Mesodermal cell (in vitro differentiated cells): ENCODE measurements around the gene TMCO4.
"Not testable (repeated sequence)": the region's sequence is repeated elsewhere in the genome, so short reads cannot be mapped to it uniquely, and the experiment has no call there.

ENCODE experiments used
- H3K27ac ChIP-seq: 2 replicates; pipeline ENCODE4 v1.7.0; 2013; ENCODE audit warnings: mild to moderate bottlenecking, low read depth, low read length, moderate library complexity; ENCODE audit not compliant: severe bottlenecking
- H3K36me3 ChIP-seq: 2 replicates; pipeline ENCODE4 v1.7.1; 2013; ENCODE audit warnings: mild to moderate bottlenecking, low read length, moderate library complexity; ENCODE audit not compliant: control insufficient read depth, insufficient read depth
- H3K4me1 ChIP-seq: one replicate; pipeline ENCODE4 v1.7.1; 2013; ENCODE audit warnings: mild to moderate bottlenecking, low read length; ENCODE audit not compliant: insufficient read depth, control insufficient read depth, poor library complexity, severe bottlenecking
- H3K4me3 ChIP-seq: 2 replicates; pipeline ENCODE4 v1.7.0; 2013; ENCODE audit warnings: low read length, control low read depth, mild to moderate bottlenecking; ENCODE audit not compliant: insufficient read depth, poor library complexity, severe bottlenecking; ENCODE audit errors: extremely low read depth
- H3K9me3 ChIP-seq: 2 replicates; pipeline ENCODE4 v1.7.1; 2013; ENCODE audit warnings: mild to moderate bottlenecking, low read length, moderate library complexity; ENCODE audit not compliant: control insufficient read depth
- WGBS, 2 experiments: methylation state at CpG; one replicate each; pipeline ENCODE4 v1.1.5; 2013; ENCODE audit warnings: missing lambda C conversion rate in 2 of 2; ENCODE audit not compliant: insufficient coverage in 2 of 2; 5-methylcytosine and 5-hydroxymethylcytosine counted together

Gene TMCO4

DNA sequence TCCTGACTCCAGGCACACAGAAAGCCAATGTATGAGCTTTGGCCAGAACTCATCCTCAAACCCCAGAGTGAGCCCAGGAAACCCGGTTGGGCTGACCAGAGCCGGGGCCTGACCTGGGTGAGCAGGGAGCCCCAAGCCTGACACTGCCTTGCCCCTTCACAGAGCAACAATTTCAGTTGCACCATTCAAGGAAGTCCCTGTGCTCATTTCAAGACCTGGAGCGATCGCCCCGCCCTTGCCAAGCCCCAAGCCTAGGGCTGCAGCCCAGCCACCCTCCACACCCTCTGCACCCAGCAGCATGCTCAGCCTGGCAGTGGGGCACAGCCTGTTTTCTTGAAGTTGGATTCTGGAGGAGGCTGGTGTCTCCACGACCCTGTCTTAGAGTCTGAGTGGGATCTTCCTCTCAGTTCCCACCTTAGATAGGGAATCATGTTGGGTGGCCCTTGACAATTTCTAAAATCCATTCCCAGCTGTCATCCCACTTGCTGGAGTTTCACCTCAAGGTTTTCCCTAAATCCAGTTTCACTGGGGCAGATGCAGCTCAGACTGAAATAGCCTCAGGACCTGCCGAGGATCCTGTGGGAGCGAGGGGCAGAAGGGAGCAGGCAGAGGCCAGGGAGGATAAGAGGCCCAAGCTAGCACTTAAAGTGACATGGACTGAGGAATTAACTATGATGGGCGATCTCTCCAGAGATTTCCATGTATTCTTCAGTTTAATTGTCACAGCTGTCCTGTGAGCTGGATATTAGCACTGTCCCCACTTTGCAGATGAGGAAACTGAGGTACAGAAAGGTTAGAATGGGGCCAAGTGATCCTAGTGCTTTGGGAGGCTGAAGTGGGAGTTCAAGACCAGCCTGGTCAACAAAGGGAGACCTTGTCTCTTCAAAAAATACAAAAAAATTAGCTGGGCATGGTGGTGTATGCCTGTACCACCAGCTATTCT lies 153.1 kb downstream of the TMCO4 start:
- H3K4me3 ChIP-seq: no peak overlapping the region
- no peak overlapping the region for H3K27ac ChIP-seq
- H3K36me3 ChIP-seq: no peaks in the 10 kb centered on the region
- H3K9me3 ChIP-seq: no peaks in the 10 kb centered on the region
- H3K4me1 ChIP-seq: peaks cover 9% of the 10 kb centered on the region
- 93 to 98% methylated on average over 5 to 6 of the region's 9 CpGs for WGBS, 2 experiments

GRCh38 chr1:19645411-19646251 lies 154.1 kb downstream of the TMCO4 start:
- Histone ChIP-seq H3K4me1 (peaks cover 13% of the 10 kb centered on the region), H3K27ac (no peak overlapping the region), H3K36me3 (no peaks in the 10 kb centered on the region), H3K4me3 (peak overlapping the region; percentile 53), H3K9me3 (no peaks in the 10 kb centered on the region)
- 49 to 60% methylated on average over 17 to 19 of the region's 30 CpGs for WGBS, 2 experiments

DNA sequence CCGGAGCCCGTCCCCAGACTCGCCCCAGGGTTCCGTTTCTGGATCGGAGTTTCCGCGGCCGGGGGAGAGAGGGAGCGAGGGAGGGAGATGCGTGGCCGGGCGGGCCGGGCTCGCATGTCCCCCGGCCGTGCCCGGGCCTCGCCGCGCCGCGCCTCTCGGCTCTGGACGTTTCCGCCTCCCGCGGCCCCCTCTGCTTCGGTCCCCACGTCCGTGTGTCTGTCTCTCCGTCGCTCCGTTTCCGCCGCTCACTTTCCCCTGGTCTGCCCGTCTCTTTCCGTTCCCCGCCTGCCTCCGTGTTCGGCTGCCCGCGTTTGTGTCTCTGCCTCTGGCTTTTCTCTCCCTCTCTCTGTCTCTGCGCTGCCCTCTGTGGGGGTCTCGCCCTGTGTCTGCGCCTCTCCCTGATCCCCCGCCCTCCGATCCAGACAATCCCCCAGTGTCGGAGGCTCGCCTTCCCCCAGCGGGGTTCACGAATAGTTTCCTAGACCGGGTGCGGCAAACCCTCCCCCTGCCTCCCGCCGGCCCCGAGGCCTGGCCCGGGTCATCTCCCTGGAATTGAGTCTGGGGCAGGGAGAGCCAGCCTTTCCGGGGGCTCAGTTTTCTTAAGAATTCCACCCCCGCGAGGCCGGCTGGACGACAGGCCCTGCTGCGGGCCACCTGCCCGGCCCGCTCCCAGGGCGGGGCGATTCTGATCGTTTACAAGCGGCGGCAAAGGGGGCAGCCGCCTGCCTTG lies 154.9 kb downstream of the TMCO4 start:
- H3K27ac ChIP-seq: no peak overlapping the region
- H3K4me3 ChIP-seq: peak overlapping the region; percentile 53
- 1 to 2% methylated on average over 51 to 60 of the region's 71 CpGs for WGBS, 2 experiments
- H3K9me3 ChIP-seq: no peaks in the 10 kb centered on the region
- no peaks in the 10 kb centered on the region for H3K36me3 ChIP-seq
- H3K4me1 ChIP-seq: peaks cover 17% of the 10 kb centered on the region

DNA sequence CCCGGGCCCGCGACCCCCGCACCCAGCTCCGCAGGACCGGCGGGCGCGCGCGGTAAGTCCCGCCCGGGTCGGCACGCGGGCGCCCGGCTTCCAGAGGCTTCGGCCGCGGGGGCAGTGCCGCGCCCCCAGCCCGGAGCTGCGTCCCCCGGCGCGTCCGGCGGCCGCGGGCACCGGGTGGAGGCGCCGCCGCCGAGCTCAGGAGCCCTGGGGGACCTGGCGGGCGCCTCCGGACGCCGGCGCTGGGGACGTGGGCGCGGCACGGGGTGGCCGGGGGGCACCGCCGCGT lies 155.4 kb downstream of the TMCO4 start:
- H3K36me3 ChIP-seq: no peaks in the 10 kb centered on the region
- WGBS, 2 experiments: 0% methylated on average over 10 to 11 of the region's 51 CpGs
- H3K4me3 ChIP-seq: peak overlapping the region; percentile 53
- H3K27ac ChIP-seq: no peak overlapping the region
- H3K9me3 ChIP-seq: no peaks in the 10 kb centered on the region
- H3K4me1 ChIP-seq: peaks cover 17% of the 10 kb centered on the region

DNA sequence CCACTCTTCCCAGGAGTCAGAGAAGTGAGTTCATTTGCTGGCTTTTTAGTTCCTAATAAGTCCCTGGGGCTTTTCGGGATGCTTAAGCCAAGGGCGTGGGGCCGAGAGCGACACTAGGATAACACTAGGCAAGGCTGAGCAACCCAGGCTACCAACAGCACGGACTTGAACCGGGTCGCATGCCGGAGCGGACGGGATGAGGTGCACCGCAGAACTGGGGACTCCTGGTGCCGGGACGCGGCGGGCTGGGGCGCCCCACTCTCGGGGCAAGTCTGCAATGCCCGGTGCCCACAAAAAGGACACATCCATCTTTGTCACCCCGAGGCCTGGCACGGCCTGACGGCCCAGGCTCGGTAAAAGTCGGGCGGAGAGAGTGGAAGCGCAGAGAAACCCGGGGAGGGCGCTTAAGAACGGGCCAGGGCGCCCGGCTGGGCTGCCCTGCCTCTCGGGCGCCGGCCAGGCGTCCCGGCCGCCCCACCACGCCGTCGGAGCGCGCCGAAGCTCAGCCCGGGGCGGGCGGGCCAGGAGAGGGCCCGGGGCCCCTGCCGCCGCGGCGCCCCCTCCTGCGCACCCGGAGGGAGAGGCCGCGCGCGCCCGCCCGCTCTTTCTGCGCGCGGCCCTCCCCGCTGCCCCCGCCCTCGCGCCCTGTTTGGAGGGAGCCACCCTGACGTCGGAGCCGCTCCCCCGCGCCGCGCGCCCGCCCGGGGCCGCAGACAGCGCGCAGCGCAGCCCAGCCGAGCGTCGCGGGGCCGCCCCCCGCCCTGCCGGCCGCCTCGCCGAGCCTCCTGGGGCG lies 155.9 kb downstream of the TMCO4 start, which contains the start of gene NBL1:
TSS of gene NBL1 (plus strand) at position 710 of the 793 bp plus-strand sequence. CDS start 10,720 bp downstream, outside the sequence.
- 5 to 6% methylated on average over 72 to 74 of the region's 90 CpGs for WGBS, 2 experiments

GRCh38 chr1:19643121-19643520 lies 156.6 kb downstream of the TMCO4 start:
- 46 to 62% methylated on average over 6 to 7 of the region's 7 CpGs for WGBS, 2 experiments
- H3K9me3 ChIP-seq: no peaks in the 10 kb centered on the region
- no peaks in the 10 kb centered on the region for H3K36me3 ChIP-seq
- H3K4me1 ChIP-seq: peaks cover 17% of the 10 kb centered on the region
- no peak overlapping the region for H3K4me3 ChIP-seq
- no peak overlapping the region for H3K27ac ChIP-seq

More for the DNA sequence above, 155.9 kb downstream of the TMCO4 start, which contains the start of gene NBL1:
- H3K9me3 ChIP-seq: no peaks in the 10 kb centered on the region
- H3K36me3 ChIP-seq: no peaks in the 10 kb centered on the region
- H3K27ac ChIP-seq: no peak within 1 kb of the TSS
- H3K4me3 ChIP-seq: peak within 1 kb of the TSS; percentile 53
- peaks cover 17% of the 10 kb centered on the region for H3K4me1 ChIP-seq

DNA sequence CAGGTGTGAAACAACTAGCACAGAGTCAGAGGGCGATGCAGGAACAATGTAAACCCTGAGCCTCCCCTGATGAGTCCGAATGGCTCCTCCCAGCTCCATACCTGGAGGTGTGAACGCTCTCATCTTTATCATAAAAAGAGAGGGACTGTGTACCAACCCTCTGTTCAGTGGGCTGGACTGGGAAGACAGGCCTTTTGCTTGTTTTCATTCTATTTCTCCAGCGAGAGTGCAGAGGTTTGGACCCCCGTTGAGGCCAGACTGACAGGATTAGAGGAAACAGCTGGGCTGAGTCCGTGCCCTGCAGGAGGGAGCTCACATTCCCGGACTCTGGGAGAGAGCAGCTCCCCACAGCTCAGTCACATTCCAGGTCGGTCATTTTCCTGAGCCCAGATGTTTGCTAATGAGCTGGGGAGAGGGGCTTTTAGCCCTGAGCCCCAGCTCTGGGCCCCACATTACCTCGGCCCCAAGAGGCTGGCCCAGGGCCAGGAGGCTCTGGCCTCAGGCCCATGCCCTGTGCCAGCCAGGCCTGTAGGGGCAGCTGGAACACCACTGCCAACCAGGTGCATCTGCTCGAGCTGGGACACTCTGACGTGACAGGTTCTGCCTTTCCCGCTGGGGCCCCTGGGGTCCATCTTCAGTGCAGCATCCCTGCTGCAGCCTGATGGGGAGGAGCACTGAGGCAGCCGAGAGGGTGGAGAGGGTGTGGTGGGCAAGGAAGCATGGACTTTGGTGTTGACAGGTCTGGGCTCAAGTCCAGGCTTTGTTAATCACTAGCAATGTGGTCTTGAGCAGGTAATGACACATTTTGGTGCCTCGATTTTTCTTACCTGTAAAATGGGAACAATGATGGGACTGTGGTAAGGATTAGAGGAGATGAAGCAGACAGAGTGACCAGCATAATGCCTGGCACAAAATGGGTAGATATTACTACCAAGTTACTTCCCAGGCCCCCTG lies 159.1 kb downstream of the TMCO4 start:
- H3K9me3 ChIP-seq: no peaks in the 10 kb centered on the region
- H3K36me3 ChIP-seq: no peaks in the 10 kb centered on the region
- 35 to 38% methylated on average over 9 to 12 of the region's 14 CpGs for WGBS, 2 experiments
- H3K4me3 ChIP-seq: no peak overlapping the region
- no peak overlapping the region for H3K27ac ChIP-seq
- peaks cover 11% of the 10 kb centered on the region for H3K4me1 ChIP-seq

- 74 to 80% methylated on average over 3 of the region's 3 CpGs for WGBS, 2 experiments
- Histone ChIP-seq H3K9me3 (no peaks in the 10 kb centered on the region), H3K27ac (no peak overlapping the region), H3K36me3 (no peaks in the 10 kb centered on the region), H3K4me3 (no peak overlapping the region), H3K4me1 (peaks cover 8% of the 10 kb centered on the region)
These were observed 159.7 kb downstream of the TMCO4 start for GRCh38 chr1:19639999-19640362.

DNA sequence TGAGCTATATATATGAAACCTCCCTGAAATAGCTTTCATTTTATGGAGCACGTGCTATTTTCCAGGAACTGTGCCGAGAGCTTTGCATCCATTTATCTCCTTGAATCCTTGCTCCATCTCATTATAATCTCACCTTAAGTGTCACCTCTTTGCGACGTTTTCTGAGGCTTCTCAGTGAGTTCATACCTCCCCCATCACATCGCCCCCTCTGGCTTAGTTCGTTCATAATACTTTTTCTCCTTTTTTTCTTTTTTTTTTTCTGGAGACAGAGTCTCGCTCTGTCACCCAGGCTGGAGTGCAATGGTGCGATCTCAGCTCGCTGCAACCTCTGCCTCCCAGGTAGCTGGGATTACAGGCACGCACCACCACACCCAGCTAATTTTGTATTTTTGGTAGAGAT lies 160.5 kb downstream of the TMCO4 start:
- WGBS, 2 experiments: 78 to 88% methylated on average over 4 to 7 of the region's 10 CpGs
- H3K4me1 ChIP-seq, H3K27ac ChIP-seq, H3K4me3 ChIP-seq, H3K9me3 ChIP-seq, H3K36me3 ChIP-seq: not testable (repeated sequence)
